ENCODE results near the gene NELFB.

DNA sequence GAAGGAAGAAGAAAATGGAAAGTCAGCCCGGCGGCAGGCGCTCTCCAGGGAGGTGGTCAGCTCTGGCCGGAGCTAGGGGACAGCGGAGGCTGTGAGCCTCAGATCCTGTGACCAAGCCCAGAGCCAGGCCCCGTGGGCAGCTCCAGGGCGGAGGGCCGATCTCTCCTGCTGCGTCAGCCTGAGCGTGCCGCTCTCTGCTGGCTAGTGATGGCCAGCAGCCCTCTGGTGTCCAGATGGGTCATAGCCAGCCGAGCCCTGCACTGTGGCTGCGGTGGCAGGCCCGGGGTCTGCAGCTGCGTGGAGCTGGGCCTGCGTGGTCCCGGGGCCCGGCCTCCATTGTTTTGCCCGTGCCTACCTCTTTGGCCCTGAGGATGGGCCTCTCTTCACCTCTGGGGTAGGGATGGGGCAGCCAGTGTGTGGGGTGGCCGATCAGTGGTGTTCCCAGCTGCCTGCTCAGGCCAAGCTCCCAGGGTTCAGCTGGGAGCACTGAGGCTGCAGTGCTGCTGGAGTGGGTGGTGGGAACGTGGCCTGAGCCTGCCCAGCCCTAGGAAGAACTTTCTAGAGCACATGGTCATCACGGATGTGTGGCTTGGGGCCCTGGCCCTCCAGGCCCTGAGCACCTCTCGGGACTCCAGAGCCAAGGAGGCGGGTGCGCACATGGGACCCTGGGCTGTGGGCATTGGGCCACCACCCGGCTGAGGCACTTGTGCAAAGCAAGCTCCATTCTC, 64.0 kb downstream of the NELFB start:
- TF ChIP-seq, protein P1, sequence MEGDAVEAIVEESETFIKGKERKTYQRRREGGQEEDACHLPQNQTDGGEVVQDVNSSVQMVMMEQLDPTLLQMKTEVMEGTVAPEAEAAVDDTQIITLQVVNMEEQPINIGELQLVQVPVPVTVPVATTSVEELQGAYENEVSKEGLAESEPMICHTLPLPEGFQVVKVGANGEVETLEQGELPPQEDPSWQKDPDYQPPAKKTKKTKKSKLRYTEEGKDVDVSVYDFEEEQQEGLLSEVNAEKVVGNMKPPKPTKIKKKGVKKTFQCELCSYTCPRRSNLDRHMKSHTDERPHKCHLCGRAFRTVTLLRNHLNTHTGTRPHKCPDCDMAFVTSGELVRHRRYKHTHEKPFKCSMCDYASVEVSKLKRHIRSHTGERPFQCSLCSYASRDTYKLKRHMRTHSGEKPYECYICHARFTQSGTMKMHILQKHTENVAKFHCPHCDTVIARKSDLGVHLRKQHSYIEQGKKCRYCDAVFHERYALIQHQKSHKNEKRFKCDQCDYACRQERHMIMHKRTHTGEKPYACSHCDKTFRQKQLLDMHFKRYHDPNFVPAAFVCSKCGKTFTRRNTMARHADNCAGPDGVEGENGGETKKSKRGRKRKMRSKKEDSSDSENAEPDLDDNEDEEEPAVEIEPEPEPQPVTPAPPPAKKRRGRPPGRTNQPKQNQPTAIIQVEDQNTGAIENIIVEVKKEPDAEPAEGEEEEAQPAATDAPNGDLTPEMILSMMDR (conservative IDR thresholded peaks at IDR 0.05; ENCODE audit: low read length): no peak
- TF ChIP-seq EZH2phosphoT487 (IDR thresholded peaks at IDR 0.05; ENCODE audit: borderline replicate concordance, low read depth, low read length): no peak
